Central memory CD8-positive, alpha-beta T cell (primary cell): ENCODE measurements around the gene SPDYE6.
"Not testable (repeated sequence)": the region's sequence is repeated elsewhere in the genome, so short reads cannot be mapped to it uniquely, and the experiment has no call there.

Experiments used
- ATAC-seq: fragments of 150-1000 bp; cut with Tn5 transposase; replicated peaks from 2 replicates; pipeline ENCODE4 v1.10.0; 2022; ENCODE audit warnings: mild to moderate bottlenecking, moderate FRiP score, moderate number of reproducible peaks; ENCODE audit not compliant: poor library complexity, severe bottlenecking; ENCODE audit errors: extremely low read depth
- DNase-seq, 2 donors: peaks; one replicate each; pipeline ENCODE4 v3.0.0; 2021; ENCODE audit warnings: low spot score in 2 of 2
- H3K27ac Mint-ChIP-seq: one replicate; pipeline ENCODE4 v1.8.0; 2022; ENCODE audit warnings: low read depth, mild to moderate bottlenecking, moderate library complexity, mixed read lengths
- H3K27me3 Mint-ChIP-seq: one replicate; pipeline ENCODE4 v1.8.0; 2022; ENCODE audit warnings: mixed read lengths
- H3K36me3 Mint-ChIP-seq: one replicate; pipeline ENCODE4 v1.8.0; 2022; ENCODE audit warnings: mild to moderate bottlenecking, moderate library complexity, mixed read lengths; ENCODE audit not compliant: insufficient read depth
- H3K4me1 Mint-ChIP-seq: one replicate; pipeline ENCODE4 v1.8.0; 2022; ENCODE audit warnings: mixed read lengths
- H3K4me3 Mint-ChIP-seq: one replicate; pipeline ENCODE4 v1.8.0; 2022; ENCODE audit warnings: mild to moderate bottlenecking, moderate library complexity, mixed read lengths
- H3K9me3 Mint-ChIP-seq: one replicate; pipeline ENCODE4 v1.8.0; 2022; ENCODE audit warnings: mixed read lengths

SPDYE6 gene

DNA sequence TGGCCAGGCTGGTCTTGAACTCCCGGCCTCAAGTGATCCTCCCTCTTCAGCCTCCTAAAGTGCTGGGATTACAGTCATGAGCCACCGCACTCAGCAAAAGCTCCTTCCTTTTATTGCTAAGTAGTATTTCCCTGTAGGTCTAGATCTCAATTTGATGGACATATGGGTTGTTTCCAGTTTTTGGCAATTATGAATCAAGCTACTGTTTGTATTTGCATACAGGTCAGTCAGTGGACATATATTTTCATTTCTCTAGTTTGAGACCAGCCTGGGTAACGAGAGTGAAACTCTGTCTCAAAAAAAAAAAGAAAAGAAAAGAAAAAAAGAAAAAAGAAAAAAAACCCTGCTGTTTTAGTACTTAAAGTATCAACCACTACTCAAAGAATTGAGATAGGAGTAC is 33.6 kb upstream of the SPDYE6 start:
- ATAC-seq (no peak), DNase-seq (no peak)
- H3K4me1 Mint-ChIP-seq = no peaks in the 10 kb centered on the region
- no peak overlapping the region for H3K4me3 Mint-ChIP-seq
- H3K36me3 Mint-ChIP-seq = peaks cover 13% of the 10 kb centered on the region
- H3K27me3 Mint-ChIP-seq = no peaks in the 10 kb centered on the region
- no peak overlapping the region for H3K27ac Mint-ChIP-seq
- no peaks in the 10 kb centered on the region for H3K9me3 Mint-ChIP-seq

DNA sequence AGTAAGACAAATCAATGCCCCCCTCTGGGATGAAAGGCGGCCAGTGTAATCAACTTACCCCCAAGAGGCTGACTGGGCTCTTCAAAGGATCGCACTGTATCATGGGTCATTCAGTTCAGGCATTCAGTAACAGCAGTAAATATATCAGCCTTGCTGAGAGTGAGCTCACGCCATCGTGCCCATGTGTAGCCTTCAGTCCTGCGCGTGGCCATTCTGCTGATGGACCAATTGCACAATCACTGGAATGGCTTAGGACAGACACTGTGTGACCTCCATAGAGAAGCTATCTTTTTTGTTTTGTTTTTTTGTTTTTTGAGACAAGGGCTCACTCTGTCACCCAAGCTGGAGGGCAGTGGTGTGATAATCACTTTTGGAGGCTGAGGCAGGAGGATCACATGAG is 30.8 kb upstream of the SPDYE6 start:
- Mint-ChIP-seq H3K27ac (peak overlapping the region; percentile 70), H3K9me3 (no peaks in the 10 kb centered on the region), H3K27me3 (no peaks in the 10 kb centered on the region), H3K4me1 (no peaks in the 10 kb centered on the region), H3K36me3 (peaks cover 13% of the 10 kb centered on the region), H3K4me3 (no peak overlapping the region)
- no peak for ATAC-seq
- no peak for DNase-seq

DNA sequence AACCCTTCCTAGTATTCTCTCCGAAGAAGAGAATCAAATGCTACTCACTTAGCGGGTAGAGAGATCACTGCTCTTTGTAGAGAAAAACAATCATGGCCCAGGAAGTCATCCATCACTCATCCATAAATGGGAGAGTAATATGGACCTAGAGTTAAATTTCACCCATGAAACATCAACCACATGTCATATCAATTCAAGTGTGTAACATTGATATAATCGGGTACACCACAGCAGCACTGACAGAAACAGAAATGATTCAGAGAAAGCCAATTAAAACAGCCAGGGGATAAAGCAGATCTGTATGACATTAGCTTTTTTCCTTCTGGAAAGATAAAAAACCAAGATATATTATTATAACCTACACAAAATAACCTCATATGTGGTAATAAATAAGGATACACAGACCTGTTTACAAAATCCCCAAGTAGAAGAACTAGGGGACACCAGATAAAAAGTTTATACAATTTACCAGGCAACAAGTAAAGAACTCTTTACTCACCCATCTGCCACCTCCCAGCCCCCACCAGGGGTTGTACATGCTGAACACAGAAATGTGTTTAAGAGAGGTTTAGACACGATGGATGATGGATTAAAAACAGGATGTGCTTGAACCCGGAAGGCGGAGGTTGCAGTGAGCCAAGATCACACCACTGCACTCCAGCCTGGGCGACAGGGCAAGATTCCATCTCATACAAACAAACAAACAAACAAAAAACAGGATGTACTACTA is 25.6 kb upstream of the SPDYE6 start:
- peak; percentile 68 for ATAC-seq
- DNase-seq, H3K4me1 Mint-ChIP-seq, H3K9me3 Mint-ChIP-seq, H3K27me3 Mint-ChIP-seq, H3K4me3 Mint-ChIP-seq: not testable (repeated sequence)
- H3K27ac Mint-ChIP-seq = peak overlapping the region; percentile 81
- H3K36me3 Mint-ChIP-seq = peaks cover 45% of the 10 kb centered on the region

DNA sequence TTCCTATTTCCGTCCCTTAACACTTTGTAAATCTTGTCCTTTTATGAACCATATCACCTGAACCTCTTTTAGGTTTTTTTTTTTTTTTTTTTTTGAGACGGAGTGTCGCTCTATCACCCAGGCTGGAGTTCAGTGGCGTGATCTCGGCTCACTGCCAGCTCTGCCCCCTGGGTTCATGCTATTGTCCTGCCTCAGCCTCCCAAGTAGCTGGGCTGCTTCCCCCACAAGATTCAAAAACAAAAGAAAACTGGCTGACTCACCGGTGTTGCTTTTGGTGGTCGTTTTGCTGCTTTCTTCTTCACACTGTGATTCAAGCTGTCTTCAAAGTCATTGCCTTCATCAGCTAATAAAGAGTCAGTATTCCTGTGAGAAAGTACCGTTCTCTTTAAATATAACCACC is 24.6 kb upstream of the SPDYE6 start:
- H3K27ac Mint-ChIP-seq, ATAC-seq, H3K9me3 Mint-ChIP-seq, DNase-seq, H3K4me3 Mint-ChIP-seq, H3K27me3 Mint-ChIP-seq, H3K4me1 Mint-ChIP-seq: not testable (repeated sequence)
- H3K36me3 Mint-ChIP-seq = peaks cover 51% of the 10 kb centered on the region

DNA sequence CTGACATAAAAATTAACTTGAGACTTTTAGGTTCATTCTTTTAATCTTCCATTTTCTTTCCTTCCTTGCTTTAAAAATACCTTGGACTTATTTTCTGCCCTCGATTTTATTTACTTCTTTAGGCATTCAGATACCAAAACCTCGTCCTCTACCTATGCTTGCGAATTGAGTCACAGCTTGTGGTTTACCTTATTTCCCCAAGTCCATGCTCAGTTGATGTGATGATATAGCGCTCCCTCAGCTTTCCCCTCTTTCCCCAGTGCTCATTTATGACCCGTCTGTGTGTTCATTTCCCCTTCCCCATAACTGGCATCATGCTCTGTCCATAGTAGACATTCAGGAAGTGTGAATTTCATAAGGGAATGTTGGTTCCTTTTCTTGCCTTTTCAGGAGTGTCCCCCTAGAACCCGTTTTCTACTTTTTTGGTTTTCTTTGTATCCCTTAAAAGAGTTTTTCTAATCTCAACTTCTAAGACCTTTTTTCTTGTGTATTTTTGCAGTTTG is 20.8 kb upstream of the SPDYE6 start:
- Mint-ChIP-seq H3K27me3 (no peaks in the 10 kb centered on the region), H3K4me1 (peaks cover 14% of the 10 kb centered on the region), H3K36me3 (peaks cover 64% of the 10 kb centered on the region), H3K27ac (no peak overlapping the region), H3K9me3 (no peaks in the 10 kb centered on the region), H3K4me3 (no peak overlapping the region)
- DNase-seq (no peak), ATAC-seq (no peak)

DNA sequence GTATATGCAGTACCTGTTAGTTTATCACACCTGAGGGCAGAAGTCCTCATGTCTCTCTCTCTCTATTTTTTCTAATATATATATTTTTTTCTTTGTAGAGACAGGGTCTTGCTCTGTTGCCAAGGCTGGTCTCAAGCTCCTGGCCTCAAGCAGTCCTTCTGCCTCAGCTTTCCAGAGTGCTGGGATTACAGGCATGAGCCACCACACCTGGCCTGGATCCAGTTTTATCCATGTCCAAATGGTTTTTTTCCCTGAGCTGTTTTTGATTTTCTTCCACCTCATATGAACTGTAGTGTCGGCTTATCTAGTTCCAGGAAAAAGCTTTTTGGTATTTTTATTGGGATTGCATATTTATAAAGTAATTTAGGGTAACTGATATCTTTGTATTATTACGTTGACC is 16.6 kb upstream of the SPDYE6 start:
- not testable (repeated sequence) for DNase-seq, H3K27ac Mint-ChIP-seq, H3K4me3 Mint-ChIP-seq, H3K27me3 Mint-ChIP-seq, ATAC-seq, H3K9me3 Mint-ChIP-seq
- peaks cover 33% of the 10 kb centered on the region for H3K4me1 Mint-ChIP-seq
- peaks cover 41% of the 10 kb centered on the region for H3K36me3 Mint-ChIP-seq

DNA sequence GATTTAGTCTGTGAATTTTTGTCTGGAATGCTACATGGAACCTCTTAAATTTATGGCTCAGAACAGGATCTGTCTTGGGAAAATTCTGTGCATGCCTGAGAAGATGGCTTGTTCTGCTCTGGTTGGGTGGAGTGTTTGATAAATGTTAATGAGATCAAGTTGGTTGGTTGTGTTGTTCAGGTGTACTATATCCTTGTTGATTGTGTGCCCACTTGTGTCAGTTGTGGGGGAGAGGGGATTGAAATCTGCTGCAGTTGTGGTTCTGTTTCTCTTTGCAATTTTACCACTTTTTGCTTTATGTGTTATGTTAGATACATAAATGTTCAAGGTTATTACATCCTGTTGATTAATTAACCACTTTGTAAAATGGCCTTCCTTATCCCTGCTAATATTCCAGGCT is 13.8 kb upstream of the SPDYE6 start:
- not testable (repeated sequence) for DNase-seq, H3K27me3 Mint-ChIP-seq, H3K27ac Mint-ChIP-seq, H3K9me3 Mint-ChIP-seq, ATAC-seq, H3K4me3 Mint-ChIP-seq
- H3K36me3 Mint-ChIP-seq = peaks cover 32% of the 10 kb centered on the region
- peaks cover 37% of the 10 kb centered on the region for H3K4me1 Mint-ChIP-seq

DNA sequence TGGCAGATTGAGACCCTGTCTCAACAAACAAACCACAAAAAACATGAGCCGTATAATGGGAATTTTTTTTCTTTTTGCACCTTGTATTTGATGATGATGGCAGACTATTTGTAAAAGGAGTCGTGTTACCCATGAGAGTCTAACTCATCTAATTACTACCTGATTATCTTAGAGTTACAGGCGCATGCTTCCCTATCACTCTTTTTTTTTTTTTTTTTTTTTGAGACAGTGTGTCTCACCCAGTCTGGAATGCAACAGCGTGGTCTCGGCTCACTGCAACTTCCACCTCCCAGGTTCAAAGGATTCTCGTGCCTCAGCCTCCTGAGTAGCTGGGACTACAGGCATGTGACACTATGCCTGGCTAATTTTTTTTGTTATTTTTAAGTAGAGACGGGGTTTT is 9.1 kb upstream of the SPDYE6 start:
- Mint-ChIP-seq H3K4me1 (peaks cover 22% of the 10 kb centered on the region), H3K36me3 (peaks cover 20% of the 10 kb centered on the region)
- H3K27ac Mint-ChIP-seq, DNase-seq, ATAC-seq, H3K27me3 Mint-ChIP-seq, H3K9me3 Mint-ChIP-seq, H3K4me3 Mint-ChIP-seq: not testable (repeated sequence)

DNA sequence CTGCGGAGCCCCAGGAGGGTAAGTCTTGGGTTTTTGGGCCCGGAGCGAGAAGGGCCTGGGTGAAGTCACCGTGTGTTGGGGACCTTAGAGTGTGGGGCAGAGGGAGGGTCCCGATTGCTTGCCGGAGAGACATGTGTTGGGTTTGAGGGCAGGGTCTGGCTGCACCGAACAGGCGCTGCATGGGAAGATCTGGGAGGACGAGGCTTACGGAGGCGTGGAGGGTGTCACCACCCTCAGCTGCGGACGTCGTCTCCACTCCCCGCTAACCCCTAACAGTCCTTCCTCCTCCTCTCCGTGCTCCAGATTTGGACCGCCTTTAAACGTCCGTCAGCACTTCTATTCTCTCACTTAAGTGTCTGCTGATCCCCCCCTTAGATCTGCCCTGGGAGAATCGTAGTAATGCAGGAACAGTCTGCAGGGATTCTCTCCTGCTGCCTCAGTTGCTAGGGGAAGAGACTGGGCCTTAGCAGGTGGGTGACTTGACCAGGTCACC is 8.2 kb upstream of the SPDYE6 start:
- H3K4me3 Mint-ChIP-seq = peak overlapping the region; percentile 87
- H3K9me3 Mint-ChIP-seq, H3K27me3 Mint-ChIP-seq, DNase-seq, ATAC-seq: not testable (repeated sequence)
- peaks cover 16% of the 10 kb centered on the region for H3K4me1 Mint-ChIP-seq
- peaks cover 16% of the 10 kb centered on the region for H3K36me3 Mint-ChIP-seq
- H3K27ac Mint-ChIP-seq = peak overlapping the region; percentile 73

DNA sequence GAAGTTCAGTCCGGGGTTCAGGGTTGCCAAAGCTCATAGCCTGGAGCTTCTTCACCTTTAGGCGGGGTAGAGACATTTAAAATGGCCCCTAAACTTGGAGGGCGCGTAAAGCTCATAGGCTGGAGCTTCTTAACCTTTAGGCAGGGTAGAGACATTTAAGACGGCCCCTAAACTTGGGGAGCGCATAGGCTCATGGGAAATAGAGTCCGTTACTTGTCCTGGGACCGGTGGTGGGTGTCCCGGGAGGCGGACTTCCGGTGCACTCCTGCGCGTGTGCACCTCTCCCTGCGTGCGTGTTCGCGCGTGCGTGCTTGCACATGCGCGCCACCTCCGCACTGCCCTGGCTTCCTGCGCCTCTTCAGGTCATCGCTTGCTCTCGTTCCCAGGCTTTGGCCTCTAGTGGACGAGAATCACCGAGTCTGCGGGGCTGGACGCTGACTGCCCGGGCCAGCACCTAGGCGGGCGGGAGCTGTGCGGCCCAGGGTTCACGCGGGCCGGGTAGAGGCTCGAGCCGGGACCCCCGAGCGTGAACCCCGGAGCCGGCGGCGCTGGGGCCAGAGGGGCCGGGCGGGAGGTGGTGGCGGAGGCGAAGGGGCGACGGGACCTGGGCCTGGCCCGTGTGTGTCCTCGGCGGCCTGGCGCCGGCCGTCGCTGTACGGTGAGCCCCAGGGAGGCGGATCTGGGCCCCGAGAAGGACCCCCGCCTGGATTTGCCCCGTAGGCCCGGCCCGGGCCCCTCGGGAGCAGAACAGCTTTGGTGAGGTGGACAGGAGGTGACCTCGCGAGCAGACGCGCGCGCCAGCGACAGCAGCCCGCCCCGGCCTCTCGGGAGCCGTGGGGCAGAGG is 7.5 kb upstream of the SPDYE6 start:
- peak; percentile 76 to 93 for DNase-seq
- H3K4me1 Mint-ChIP-seq = peaks cover 16% of the 10 kb centered on the region
- peak; percentile 99 for ATAC-seq
- peak overlapping the region; percentile 73 for H3K27ac Mint-ChIP-seq
- not testable (repeated sequence) for H3K27me3 Mint-ChIP-seq, H3K9me3 Mint-ChIP-seq
- peak overlapping the region; percentile 87 for H3K4me3 Mint-ChIP-seq
- peaks cover 16% of the 10 kb centered on the region for H3K36me3 Mint-ChIP-seq

DNA sequence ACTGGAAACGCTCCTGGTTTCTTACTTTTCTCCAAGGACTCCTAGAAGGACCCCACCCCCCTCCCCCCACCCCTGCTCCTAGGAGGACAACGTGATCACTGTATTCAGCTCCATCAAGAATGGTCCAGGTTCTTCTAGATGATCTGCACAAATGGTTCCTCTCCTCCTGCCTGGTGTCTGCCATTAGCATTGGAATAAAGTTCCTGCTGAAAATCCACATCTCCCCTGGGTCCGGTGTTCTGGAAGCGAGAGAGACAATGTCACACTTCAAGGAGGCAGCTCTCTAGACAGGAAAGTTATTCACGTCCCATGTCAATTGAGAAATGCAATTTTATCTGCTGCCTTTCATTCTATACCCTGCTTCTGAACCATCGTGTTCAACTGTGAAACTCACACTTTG is 9.3 kb downstream of the SPDYE6 start:
- H3K4me1 Mint-ChIP-seq, H3K36me3 Mint-ChIP-seq, H3K27me3 Mint-ChIP-seq, ATAC-seq, H3K9me3 Mint-ChIP-seq, H3K4me3 Mint-ChIP-seq, H3K27ac Mint-ChIP-seq, DNase-seq: not testable (repeated sequence)

DNA sequence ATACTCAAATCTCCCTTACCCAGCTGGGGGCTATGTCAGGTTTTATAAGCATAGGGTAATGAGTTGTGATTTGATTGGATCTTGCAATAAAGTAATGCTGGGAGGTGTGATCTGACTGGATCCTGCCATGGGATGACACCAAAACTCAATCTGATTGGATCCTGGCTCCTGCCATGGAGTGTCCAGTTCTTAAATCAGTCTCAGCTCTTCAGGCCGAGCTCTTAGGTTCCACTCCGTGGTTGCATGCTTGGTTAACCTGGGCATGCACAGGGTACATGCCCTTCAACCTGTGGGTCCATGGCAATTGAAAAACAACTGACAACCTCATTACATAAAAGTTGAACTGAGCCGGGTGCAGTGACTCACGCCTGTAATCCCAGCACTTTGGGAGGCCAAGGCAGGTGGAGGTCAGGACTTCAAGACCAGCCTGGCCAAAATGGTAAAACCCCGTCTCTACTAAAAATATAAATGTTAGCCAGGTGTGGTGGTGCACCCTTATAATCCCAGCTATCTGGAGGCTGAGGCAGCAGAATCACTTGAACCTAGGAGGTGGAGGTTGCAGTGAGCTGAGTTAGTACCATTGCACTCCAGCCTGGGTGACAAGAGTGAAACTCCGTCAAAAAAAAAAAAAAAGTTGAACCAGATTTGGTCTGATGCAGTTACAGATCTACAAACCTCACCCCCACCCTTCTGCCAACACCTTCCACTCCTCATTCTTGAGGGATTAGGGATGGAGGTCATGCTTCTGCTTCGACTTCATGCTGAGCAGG is 15.5 kb downstream of the SPDYE6 start:
- not testable (repeated sequence) for H3K4me3 Mint-ChIP-seq, H3K27me3 Mint-ChIP-seq, H3K36me3 Mint-ChIP-seq, H3K27ac Mint-ChIP-seq, DNase-seq, ATAC-seq, H3K9me3 Mint-ChIP-seq, H3K4me1 Mint-ChIP-seq
